ENCODE results near the gene FTCDNL1. TPM values are rescaled to one million over a fixed set of nuclear protein-coding genes. Genes with fewer than 3 reads are reported as not detected.

The FTCDNL1 gene
- total RNA-seq, 4 donors from 2014 or later, result 2.2 to 8.9 (median 3.6) TPM

DNA sequence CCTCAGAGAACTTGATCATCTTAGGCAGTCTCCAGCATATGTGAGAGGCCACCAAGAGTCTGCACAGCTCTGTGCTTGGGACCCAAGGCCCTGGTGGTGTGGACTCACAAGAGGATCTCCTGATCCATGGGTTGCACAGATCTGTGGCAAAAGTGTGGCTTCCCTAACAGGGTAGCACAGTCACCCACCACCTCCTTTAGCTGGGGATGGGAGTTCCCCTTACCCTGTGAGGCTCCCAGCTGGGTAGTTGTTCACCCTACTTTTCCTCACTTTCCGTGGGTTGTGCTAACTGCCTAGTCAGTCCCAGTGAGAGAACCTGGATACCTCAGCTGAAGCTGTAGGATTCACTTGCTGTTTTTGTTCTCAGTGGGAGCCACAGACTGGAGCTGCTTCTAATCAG is 123.7 kb downstream of the FTCDNL1 start:
- TF ChIP-seq, protein P1, sequence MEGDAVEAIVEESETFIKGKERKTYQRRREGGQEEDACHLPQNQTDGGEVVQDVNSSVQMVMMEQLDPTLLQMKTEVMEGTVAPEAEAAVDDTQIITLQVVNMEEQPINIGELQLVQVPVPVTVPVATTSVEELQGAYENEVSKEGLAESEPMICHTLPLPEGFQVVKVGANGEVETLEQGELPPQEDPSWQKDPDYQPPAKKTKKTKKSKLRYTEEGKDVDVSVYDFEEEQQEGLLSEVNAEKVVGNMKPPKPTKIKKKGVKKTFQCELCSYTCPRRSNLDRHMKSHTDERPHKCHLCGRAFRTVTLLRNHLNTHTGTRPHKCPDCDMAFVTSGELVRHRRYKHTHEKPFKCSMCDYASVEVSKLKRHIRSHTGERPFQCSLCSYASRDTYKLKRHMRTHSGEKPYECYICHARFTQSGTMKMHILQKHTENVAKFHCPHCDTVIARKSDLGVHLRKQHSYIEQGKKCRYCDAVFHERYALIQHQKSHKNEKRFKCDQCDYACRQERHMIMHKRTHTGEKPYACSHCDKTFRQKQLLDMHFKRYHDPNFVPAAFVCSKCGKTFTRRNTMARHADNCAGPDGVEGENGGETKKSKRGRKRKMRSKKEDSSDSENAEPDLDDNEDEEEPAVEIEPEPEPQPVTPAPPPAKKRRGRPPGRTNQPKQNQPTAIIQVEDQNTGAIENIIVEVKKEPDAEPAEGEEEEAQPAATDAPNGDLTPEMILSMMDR (IDR thresholded peaks at IDR 0.05; ENCODE audit: low read depth), result no peak

DNA sequence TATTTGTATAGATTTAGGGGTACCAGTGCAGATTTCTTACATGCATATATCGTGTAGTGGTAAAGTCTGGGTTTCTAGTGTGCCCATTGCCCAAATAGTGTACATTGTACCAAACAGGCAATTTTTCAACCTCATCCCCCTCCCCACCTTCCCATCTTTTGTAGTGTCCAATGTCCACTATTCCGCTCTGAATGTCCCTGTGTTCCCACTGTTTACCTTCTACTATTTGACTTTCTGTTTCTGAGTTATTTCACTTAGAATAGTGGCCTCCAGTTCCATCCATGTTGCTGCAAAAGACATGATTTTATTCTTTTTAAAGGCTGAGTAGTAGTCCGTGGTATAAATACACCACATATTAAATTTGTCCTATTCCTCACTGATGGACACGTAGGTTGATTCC is 132.9 kb downstream of the FTCDNL1 start:
- TF ChIP-seq, protein P1 (IDR thresholded peaks at IDR 0.05; ENCODE audit: low read depth), result no peak

DNA sequence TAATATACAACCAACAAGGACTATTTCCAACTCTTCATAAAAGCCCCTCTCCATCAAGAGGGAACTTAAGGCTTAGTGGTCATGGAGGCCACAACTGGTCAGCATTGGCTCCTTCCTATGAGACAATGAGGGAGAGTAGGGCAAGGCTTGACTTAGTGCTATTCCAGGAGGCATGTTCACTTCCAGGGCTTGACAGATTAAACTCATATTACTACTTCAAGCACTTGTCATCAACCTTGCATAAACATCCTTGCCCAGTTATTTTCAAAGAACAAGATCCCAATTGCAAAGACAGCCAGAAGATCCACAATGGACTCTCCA is 133.4 kb downstream of the FTCDNL1 start:
- TF ChIP-seq, protein P1 (IDR thresholded peaks at IDR 0.05; ENCODE audit: low read depth), result no peak

DNA sequence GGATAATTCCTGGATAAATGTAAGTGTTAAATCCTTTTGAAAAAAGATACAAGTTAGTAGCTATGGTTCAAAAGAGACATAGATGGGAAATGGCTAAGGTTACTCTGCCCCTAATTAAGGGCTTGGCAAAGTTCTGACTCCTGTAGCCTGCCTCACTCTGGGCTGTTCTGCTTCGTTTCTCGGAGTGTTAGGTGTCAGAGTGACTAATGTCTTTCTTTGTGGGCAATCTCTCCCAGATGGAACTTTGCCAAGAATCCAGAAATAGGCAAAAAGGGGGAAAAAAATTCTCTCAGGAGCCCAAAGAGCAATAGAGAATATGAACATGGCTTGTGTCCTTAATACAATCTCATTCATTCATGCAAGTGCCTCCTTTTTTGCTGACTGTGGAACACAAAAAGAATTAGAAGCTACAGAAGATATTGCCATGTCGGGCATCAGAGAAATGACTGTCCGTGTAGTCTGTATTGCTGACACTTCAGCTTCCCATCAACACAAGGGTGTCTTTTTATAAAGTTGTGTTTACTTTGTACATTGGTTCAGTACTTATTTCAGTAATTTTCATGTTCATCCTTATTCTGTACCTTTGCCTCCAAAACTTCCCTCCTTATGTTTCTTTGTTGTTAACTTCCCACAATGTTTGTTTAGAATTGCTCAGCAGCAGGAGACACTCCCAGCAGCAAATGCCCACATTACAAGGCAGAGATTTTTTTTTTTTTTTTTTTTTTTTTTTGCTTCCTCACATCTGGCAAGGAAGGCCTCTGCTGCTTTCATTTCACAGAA is 134.0 kb downstream of the FTCDNL1 start:
- TF ChIP-seq, protein P1 (IDR thresholded peaks at IDR 0.05; ENCODE audit: low read depth), result no peak

DNA sequence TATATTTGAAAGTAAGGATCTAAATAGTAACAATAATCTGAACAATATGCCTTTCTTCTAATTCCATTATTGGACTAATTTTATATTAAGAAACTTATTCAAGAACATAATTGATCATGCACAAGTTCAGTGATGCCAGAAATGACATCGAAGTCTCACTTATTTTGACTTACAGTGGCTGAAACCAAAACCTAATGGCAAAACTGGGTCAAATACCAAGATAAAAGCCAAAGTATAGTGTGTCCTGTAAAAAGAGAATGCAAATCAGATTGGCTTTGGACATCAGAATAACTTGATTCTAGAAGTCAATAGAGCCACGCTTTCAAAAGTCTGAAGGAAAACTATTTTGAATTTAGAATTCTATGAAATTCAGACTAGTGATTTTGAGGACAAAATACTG is 137.2 kb downstream of the FTCDNL1 start:
- TF ChIP-seq, protein P1 (IDR thresholded peaks at IDR 0.05; ENCODE audit: low read depth), result no peak

DNA sequence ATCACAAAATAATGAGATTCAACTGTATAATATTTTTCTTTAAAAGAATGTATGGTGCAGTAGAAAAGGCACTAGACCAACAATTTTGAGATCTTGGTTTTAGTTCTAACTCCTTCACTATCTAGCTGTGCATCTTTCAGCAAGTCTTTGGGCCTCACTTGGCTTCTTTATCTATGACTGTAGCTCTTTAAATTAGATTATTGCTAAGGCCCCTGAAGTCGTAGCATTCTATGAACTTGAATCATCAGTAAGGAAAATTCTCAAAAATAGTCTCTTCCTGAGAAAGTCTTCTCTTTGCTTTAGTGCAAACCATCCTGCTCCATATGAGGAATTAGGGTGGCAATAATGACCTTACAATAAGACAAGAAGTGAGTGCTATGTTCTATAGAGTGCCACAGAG is 140.4 kb downstream of the FTCDNL1 start:
- TF ChIP-seq, protein P1 (IDR thresholded peaks at IDR 0.05; ENCODE audit: low read depth), result no peak

Small RNA genes within 50 kb of the gene (small RNA-seq; reads per million reads assigned to genes)
- gene AC108032.1, result not detected
- gene RN7SL717P, result not detected

Other genes starting within 250 kb of the FTCDNL1 start
- 10 to 100 TPM; 14.3 to 24.6 (median 15.7) TPM for gene C2orf69, start 60.1 kb upstream of the FTCDNL1 start, total RNA-seq
- gene TYW5, start 104.3 kb upstream of the FTCDNL1 start, total RNA-seq, result 1 to 10 TPM; 6.2 to 7.5 (median 6.9) TPM
- 10 to 100 TPM; 17.2 to 23.2 (median 21.0) TPM for gene MAIP1, start 104.4 kb upstream of the FTCDNL1 start, total RNA-seq

Measured in subcutaneous adipose tissue (tissue), 4 donors.